SK-N-SH treated with all-trans-retinoic acid at 6 μM for 48 hours (cell line): ENCODE measurements around the gene OGFOD3.

Source experiments
- POU6F1 ChIP-seq: fragments of 250-450 bp; sonication (Bioruptor Pico); IDR thresholded peaks from 2 replicates; pipeline ENCODE4 v1.8.0; 2021; ENCODE audit warnings: low read depth, mild to moderate bottlenecking, moderate library complexity, borderline replicate concordance
- TSHZ2 ChIP-seq: fragments of 250-450 bp; sonication (Bioruptor Pico); IDR thresholded peaks from 2 replicates; pipeline ENCODE4 v1.5.0; 2020; ENCODE audit warnings: mild to moderate bottlenecking, moderate library complexity
- TF ChIP-seq, protein P1 (sequence below): fragments of 250-450 bp; sonication (Bioruptor Pico); IDR thresholded peaks from 2 replicates; pipeline ENCODE4 v1.5.1; 2021; ENCODE audit warnings: mild to moderate bottlenecking, moderate library complexity
- TF ChIP-seq, protein P2 (sequence below): fragments of 250-450 bp; sonication (Bioruptor Pico); IDR thresholded peaks from 2 replicates; pipeline ENCODE4 v1.5.1; 2020; ENCODE audit warnings: low read depth, mild to moderate bottlenecking, moderate library complexity

DNA sequence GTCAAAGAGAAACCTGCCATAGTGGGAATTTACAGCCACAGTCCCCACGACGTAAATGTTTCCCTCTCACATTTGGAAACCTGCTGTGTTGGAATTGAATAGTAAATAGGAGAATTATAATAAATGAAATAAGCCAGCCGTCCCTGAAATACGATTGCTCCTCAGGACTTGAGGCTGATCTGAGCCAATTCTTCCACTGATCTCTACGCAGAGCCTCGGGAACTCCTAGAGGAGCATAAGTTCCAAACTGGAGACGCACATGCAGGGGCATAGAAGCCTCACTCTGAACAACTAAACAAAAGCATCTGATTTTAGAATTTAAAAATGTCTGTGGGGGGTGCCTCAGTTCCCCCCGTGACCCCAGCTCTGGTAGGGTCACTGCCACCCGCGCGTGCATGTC is 69.5 kb downstream of the OGFOD3 start:
- TF ChIP-seq, protein P1, sequence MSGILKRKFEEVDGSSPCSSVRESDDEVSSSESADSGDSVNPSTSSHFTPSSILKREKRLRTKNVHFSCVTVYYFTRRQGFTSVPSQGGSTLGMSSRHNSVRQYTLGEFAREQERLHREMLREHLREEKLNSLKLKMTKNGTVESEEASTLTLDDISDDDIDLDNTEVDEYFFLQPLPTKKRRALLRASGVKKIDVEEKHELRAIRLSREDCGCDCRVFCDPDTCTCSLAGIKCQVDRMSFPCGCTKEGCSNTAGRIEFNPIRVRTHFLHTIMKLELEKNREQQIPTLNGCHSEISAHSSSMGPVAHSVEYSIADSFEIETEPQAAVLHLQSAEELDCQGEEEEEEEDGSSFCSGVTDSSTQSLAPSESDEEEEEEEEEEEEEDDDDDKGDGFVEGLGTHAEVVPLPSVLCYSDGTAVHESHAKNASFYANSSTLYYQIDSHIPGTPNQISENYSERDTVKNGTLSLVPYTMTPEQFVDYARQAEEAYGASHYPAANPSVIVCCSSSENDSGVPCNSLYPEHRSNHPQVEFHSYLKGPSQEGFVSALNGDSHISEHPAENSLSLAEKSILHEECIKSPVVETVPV (CRISPR knock-in tag) = no peak
- TF ChIP-seq POU6F1 (CRISPR knock-in tag) (no peak), TSHZ2 (no peak)
- TF ChIP-seq, protein P2, sequence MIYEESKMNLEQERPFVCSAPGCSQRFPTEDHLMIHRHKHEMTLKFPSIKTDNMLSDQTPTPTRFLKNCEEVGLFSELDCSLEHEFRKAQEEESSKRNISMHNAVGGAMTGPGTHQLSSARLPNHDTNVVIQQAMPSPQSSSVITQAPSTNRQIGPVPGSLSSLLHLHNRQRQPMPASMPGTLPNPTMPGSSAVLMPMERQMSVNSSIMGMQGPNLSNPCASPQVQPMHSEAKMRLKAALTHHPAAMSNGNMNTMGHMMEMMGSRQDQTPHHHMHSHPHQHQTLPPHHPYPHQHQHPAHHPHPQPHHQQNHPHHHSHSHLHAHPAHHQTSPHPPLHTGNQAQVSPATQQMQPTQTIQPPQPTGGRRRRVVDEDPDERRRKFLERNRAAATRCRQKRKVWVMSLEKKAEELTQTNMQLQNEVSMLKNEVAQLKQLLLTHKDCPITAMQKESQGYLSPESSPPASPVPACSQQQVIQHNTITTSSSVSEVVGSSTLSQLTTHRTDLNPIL = no peak
